DMS53 (cell line): ENCODE results near the gene MRPL43.
"Not testable (repeated sequence)": the region's sequence is repeated elsewhere in the genome, so short reads cannot be mapped to it uniquely, and the experiment has no call there.

Experiments
- DNase-seq: peaks from one replicate; lab custom pipeline; 2025; lab: John Stamatoyannopoulos, UW

The MRPL43 gene

GRCh38 chr10:100982916-100983830, 4.1 kb downstream of the MRPL43 start:
- DNase-seq, result no peak

GRCh38 chr10:100981178-100981772, 6.0 kb downstream of the MRPL43 start:
- no peak for DNase-seq

GRCh38 chr10:100980711-100981110, 6.6 kb downstream of the MRPL43 start:
- DNase-seq, result no peak

GRCh38 chr10:100980311-100980710, 7.0 kb downstream of the MRPL43 start:
- no peak for DNase-seq

- DNase-seq, result no peak
These were observed 7.5 kb downstream of the MRPL43 start for GRCh38 chr10:100979791-100980272.

- DNase-seq, result no peak
These were observed 8.4 kb downstream of the MRPL43 start for GRCh38 chr10:100978901-100979195.

GRCh38 chr10:100978121-100978900, 9.0 kb downstream of the MRPL43 start:
- DNase-seq, result no peak

- DNase-seq, result no peak
These were observed 9.9 kb downstream of the MRPL43 start for GRCh38 chr10:100977436-100977835.

GRCh38 chr10:100976906-100977305, 10.4 kb downstream of the MRPL43 start:
- DNase-seq, result peak; percentile 61

GRCh38 chr10:100975397-100975796, 11.9 kb downstream of the MRPL43 start:
- not testable (repeated sequence) for DNase-seq

- DNase-seq, result no peak
These were observed 14.3 kb downstream of the MRPL43 start for GRCh38 chr10:100972904-100973535.

GRCh38 chr10:100972115-100972903, 15.0 kb downstream of the MRPL43 start:
- DNase-seq, result no peak

- peak; percentile 76 for DNase-seq
These were observed 16.1 kb downstream of the MRPL43 start for GRCh38 chr10:100970914-100971811.

- peak; percentile 53 for DNase-seq
These were observed 17.0 kb downstream of the MRPL43 start for GRCh38 chr10:100970076-100970913.

- DNase-seq, result peak; percentile 75
These were observed 17.9 kb downstream of the MRPL43 start, which contains the start of gene SEMA4G for GRCh38 chr10:100969187-100970075. Gene SEMA4G (plus strand): TSS chr10:100969504. CDS start chr10:100972913, 3,409 bp downstream.

- no peak for DNase-seq
These were observed 18.5 kb downstream of the MRPL43 start for GRCh38 chr10:100968863-100969186.

GRCh38 chr10:100968062-100968736, 19.1 kb downstream of the MRPL43 start:
- DNase-seq, result no peak

- DNase-seq, result no peak
These were observed 20.0 kb downstream of the MRPL43 start for GRCh38 chr10:100967332-100967731.
